ENCODE results near the gene PTPRD.

PTPRD gene

GRCh38 chr9:8417341-8417740, 2195.5 kb downstream of the PTPRD start:
- no peak for TF ChIP-seq CTCF (IDR thresholded peaks at IDR 0.05; ENCODE audit: control insufficient read depth, insufficient read depth, low read depth, low read length, missing control alignments)
- no peak overlapping the region for H3K4me3 ChIP-seq (ENCODE audit: control insufficient read depth, low read depth, low read length)
- DNase-seq (ENCODE audit: low read depth), result no peak

- H3K4me3 ChIP-seq (ENCODE audit: control insufficient read depth, low read depth, low read length), result no peak overlapping the region
- DNase-seq (ENCODE audit: low read depth), result no peak
- TF ChIP-seq CTCF (IDR thresholded peaks at IDR 0.05; ENCODE audit: control insufficient read depth, insufficient read depth, low read depth, low read length, missing control alignments), result no peak
These were observed 2200.5 kb downstream of the PTPRD start for GRCh38 chr9:8412327-8412726.

- H3K4me3 ChIP-seq (ENCODE audit: control insufficient read depth, low read depth, low read length), result no peak overlapping the region
- DNase-seq (ENCODE audit: low read depth), result no peak
- no peak for TF ChIP-seq CTCF (IDR thresholded peaks at IDR 0.05; ENCODE audit: control insufficient read depth, insufficient read depth, low read depth, low read length, missing control alignments)
These were observed 2204.1 kb downstream of the PTPRD start for GRCh38 chr9:8408575-8409190.

GRCh38 chr9:8401961-8402705, 2210.7 kb downstream of the PTPRD start:
- no peak for DNase-seq (ENCODE audit: low read depth)
- no peak for TF ChIP-seq CTCF (IDR thresholded peaks at IDR 0.05; ENCODE audit: control insufficient read depth, insufficient read depth, low read depth, low read length, missing control alignments)
- no peak overlapping the region for H3K4me3 ChIP-seq (ENCODE audit: control insufficient read depth, low read depth, low read length)

- H3K4me3 ChIP-seq (ENCODE audit: control insufficient read depth, low read depth, low read length), result no peak overlapping the region
- no peak for DNase-seq (ENCODE audit: low read depth)
- no peak for TF ChIP-seq CTCF (IDR thresholded peaks at IDR 0.05; ENCODE audit: control insufficient read depth, insufficient read depth, low read depth, low read length, missing control alignments)
These were observed 2212.4 kb downstream of the PTPRD start for GRCh38 chr9:8400378-8400777.

- TF ChIP-seq CTCF (IDR thresholded peaks at IDR 0.05; ENCODE audit: control insufficient read depth, insufficient read depth, low read depth, low read length, missing control alignments), result no peak
- no peak for DNase-seq (ENCODE audit: low read depth)
- H3K4me3 ChIP-seq (ENCODE audit: control insufficient read depth, low read depth, low read length), result no peak overlapping the region
These were observed 2217.8 kb downstream of the PTPRD start for GRCh38 chr9:8395022-8395421.
